ENCODE data around the gene NT5DC4.
A peak's percentile ranks its signal among the peaks of the same experiment; 100 is the strongest.

The NT5DC4 gene

DNA sequence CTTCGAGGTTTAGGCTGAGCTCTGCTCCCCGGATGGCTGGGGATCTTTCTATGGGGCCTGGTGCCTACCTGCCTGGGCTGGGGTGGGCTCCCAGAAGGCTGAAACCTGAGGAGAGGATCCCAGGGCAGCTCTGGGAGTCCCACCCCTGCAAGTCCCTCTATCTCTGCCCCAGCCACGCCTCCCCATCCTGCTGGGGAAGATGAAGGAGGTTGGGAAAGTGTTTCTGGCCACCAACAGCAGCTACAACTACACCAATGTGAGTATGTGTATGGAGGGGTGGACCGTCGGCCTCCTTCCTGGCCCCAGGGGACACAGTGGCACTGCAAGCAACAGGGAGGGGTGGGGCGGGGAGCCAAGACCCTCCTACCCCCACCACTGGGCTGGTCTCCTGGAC is 2.7 kb downstream of the NT5DC4 start:
- DNase-seq (ENCODE audit: low read depth in 2 of 2), result no peak

GRCh38 chr2:112723995-112724394 is 3.2 kb downstream of the NT5DC4 start:
- DNase-seq (ENCODE audit: low read depth in 2 of 2), result no peak

DNA sequence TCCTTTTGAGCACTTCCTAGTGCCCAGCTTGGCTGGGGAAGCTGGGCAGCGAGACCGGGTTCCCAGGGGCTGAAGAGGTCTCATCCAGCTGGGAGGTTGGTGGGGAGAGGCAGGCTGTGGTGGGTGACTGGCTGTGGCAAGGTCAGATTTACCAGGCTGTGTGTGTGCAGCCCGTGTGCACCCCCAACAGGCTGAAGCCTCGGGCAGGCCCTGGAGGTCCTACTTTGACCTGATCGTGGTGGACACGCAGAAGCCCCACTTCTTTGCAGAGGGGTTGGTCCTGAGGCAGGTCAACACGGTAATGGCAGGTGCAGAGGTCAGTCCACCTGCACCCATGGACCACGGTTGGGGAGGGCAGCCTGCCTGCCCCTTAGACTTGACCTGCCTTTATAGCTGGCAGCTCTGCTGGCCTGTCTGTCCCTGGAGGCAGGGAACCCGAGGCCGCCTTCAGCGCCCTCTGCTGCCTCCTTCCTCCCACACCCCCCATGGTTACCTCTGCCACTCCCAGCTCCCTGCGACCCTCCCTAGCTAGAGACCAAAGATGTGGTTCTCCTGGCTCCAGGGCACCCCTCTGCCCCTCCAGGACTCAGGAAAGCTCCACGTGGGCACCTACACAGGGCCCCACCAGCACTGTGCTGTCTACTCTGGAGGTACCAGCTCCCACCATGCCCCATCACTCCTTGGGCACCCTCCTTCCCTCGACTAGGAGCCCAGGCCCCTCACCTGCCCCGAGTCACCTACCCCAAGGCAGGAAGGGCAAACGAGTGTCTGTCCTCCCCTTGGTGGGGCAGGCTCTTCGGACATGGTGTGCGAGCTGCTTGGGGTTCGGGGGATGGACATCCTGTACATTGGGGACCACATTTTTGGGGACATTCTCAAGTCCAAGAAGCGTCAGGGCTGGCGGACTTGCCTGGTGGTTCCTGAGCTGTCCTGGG is 4.0 kb downstream of the NT5DC4 start:
- no peak for DNase-seq (ENCODE audit: low read depth in 2 of 2)

- no peak for DNase-seq (ENCODE audit: low read depth in 2 of 2)
Measured at GRCh38 chr2:112725545-112726457, 5.0 kb downstream of the NT5DC4 start.

DNA sequence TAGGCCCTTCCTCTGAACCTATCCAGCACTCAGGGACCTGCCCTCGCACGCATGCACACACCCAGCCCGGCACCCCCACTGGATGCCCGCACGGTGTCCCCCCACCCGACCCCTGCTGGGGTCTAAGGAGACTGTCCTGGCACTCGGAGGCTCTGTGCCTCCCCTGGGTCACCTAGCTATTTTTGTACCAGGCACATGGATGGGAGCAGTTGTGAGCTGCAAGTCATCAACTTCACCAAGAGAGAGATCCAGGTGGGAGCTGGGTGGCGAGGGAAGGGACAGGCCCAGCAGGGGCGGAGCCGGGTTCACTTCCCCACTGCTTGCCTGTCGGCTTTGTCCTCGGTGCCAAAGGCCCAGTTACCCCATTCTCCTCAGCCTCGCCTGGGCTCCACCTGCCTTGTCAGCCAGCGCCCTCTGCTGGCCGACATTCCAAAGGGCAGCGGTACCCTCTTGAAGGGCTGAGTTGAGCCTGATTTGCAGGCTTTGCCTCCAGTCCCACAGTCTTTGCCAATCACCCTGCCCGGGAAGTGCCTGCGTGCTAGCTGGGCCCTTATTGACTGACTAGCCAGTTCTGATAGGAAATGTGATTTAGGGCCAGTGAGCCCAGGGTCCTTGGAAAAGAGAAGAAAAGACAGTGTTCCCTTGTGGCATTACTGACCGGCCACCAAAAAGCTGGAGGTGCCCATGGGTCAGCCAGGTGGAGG is 5.8 kb downstream of the NT5DC4 start:
- peak; percentile 71 to 84 for DNase-seq (ENCODE audit: low read depth in 2 of 2)

DNA sequence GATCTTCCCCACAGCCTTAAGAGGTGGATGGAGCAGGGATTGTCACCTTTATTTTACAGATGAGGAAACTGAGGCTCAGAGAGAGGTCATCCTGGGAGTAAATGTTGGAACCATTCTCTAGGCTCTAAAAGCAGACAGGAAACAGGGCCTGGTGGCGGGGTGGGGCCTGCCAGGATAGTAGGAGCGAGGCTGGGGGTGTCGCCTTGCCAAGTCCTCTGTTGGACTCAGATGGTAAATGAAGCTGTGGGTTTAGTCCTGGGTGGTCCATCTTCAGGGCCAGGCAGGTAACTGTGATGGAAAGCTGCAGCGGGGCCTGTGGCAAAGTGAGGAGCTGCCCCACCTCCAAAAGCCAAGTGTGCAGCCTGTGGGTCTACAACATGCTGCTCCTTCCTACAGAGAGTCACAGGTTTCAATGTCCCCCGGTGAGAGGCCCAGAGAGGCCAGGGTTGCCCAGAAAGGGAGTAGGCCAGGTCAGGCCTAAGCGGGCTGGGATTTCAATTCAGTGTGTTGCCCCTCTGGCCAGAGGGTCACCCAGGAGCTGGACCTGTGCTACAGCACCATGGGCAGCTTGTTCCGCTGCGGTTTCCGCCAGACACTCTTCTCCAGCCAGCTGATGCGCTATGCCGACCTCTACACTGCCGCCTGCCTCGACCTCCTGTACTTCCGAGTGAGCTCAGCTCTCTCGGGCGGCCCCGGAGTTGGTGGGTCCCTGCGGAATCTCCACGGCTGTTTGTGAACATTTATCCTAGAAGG is 6.6 kb downstream of the NT5DC4 start:
- DNase-seq (ENCODE audit: low read depth in 2 of 2), result no peak

- no peak for DNase-seq (ENCODE audit: low read depth in 2 of 2)
Measured at GRCh38 chr2:112728029-112728362, 7.2 kb downstream of the NT5DC4 start.

- DNase-seq (ENCODE audit: low read depth in 2 of 2), result no peak
Measured at GRCh38 chr2:112728378-112729175, 7.8 kb downstream of the NT5DC4 start.

DNA sequence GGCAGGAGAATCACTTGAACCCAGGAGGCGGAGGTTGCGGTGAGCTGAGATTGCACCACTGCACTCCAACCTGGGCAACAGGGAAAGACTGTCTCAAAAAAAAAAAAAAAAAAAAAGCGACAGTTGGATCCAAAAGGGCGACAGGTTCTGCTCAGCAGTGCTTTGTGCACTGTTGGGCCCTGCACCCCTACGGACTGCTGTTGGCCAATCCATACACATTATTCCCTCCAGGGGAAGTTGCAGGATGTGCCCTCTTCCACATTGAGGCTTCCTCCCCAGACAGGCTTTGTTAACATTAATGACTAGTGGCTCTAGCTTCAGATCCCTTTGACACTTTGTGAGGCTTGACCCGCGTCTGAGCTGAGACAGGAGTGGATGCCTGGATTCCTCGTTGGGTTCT is 9.4 kb downstream of the NT5DC4 start:
- DNase-seq (ENCODE audit: low read depth in 2 of 2), result no peak

- no peak for DNase-seq (ENCODE audit: low read depth in 2 of 2)
Measured at GRCh38 chr2:112730791-112731190, 10.0 kb downstream of the NT5DC4 start.

DNA sequence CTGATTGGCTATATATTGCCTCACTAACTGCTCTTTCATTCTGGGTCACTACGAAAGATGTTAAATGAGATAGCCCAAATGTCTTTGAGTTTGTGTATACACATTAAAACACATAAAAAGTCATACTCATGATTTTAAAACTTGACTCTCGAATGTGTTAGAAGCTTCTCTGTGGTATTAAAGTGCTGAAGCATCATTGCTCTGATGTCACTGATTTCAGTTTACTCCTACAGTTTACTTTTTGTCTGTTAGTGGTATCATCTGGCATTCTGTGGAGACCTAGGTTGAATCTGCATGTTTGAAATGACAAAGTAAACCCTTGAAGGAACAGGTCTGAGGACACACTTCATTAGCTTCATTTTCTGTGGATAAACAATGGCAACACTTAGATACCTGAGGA is 10.7 kb downstream of the NT5DC4 start:
- DNase-seq (ENCODE audit: low read depth in 2 of 2), result no peak

DNA sequence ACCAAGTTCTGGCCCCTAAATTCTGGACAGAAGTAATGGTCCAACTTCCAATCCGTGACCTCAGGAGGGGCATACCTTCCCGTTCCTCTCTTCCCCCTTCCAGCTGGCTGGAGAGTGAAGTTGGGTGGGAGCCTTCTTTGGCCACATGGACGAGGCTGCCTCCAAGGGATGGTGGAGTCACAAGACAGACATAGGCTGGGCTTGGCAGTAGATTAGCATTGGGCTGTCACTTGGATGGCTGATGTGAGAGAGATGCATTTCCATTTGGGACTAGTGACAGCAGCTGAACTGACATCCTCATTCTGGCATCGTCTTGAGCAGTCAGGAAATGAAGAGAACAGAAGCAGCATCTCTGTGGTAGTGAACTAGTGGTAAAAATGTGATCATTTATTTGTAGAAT is 12.6 kb downstream of the NT5DC4 start:
- DNase-seq (ENCODE audit: low read depth in 2 of 2), result no peak

DNA sequence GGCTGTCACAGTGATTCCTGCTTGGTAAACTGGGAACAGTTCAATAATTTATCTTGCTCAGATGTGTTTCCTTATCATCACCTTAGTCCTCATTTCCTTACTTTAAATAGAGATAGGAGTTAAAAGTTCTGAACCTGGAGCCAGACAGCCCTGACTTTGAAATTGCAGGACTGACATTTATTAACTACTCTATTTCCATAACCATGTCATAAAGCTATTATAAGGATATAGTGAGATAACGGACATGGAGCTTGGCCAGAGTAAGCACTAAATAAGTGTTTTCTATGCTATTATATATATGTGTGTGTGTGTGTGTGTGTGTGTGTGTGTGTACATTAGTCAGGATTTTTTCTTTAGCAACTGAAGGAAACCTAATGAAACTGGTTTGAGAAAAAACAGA is 13.1 kb downstream of the NT5DC4 start:
- no peak for DNase-seq (ENCODE audit: low read depth in 2 of 2)

DNA sequence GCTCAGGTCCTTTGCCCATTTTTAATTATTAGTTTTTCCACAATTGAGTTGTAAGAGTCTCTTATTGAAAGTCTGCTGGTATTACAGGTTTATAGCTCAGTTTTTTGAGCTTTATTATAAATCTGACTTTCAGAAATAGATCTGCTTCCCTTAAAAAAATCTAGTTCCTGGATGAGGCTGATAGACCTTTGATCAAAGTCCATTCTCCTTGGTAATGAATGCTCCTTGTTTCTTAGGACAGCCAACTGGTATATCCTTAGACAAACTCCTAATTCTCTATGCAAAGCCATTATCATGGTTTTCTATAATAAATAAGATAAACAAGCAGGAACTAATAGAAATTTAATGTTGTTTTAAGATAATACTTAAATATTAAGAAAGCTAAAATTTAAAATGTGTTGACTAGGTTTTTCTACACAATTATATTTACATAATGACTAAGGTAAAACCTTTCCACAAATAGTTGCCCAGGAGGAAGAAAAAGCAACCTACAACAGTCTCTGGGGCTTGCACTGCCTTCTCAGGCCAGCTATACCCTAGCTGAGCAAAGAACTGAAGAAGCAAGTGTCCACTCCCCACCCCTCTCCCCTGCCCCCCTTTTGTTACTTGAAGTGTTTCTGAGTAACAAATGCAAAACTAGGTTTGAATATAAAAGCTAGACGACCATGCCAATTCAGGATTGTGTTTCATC is 16.9 kb downstream of the NT5DC4 start:
- no peak for DNase-seq (ENCODE audit: low read depth in 2 of 2)

DNA sequence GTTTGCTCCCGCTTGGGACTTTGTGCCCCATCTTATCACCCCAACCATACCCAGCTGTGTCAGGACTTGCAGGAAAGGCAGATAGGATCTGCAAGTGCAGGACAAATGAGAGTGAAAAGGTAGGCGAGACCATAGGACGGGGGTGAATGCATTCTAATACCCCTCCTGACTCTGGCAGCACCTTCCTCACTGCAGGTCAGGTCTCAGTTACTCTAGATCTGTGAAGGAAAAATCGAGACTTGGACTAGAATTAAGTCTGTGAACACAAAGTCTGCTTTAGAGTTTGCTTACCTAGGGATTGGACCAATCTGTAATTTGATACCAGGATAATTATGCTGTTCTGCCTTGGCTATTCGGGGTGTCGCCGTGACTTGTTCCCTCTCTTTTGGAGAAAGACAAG is 19.7 kb downstream of the NT5DC4 start:
- DNase-seq (ENCODE audit: low read depth in 2 of 2), result no peak

- DNase-seq (ENCODE audit: low read depth in 2 of 2), result peak; percentile 70 to 81
Measured at GRCh38 chr2:112749755-112750559, 29.1 kb downstream of the NT5DC4 start.

- DNase-seq (ENCODE audit: low read depth in 2 of 2), result no peak
Measured at GRCh38 chr2:112750560-112750843, 29.7 kb downstream of the NT5DC4 start.

DNA sequence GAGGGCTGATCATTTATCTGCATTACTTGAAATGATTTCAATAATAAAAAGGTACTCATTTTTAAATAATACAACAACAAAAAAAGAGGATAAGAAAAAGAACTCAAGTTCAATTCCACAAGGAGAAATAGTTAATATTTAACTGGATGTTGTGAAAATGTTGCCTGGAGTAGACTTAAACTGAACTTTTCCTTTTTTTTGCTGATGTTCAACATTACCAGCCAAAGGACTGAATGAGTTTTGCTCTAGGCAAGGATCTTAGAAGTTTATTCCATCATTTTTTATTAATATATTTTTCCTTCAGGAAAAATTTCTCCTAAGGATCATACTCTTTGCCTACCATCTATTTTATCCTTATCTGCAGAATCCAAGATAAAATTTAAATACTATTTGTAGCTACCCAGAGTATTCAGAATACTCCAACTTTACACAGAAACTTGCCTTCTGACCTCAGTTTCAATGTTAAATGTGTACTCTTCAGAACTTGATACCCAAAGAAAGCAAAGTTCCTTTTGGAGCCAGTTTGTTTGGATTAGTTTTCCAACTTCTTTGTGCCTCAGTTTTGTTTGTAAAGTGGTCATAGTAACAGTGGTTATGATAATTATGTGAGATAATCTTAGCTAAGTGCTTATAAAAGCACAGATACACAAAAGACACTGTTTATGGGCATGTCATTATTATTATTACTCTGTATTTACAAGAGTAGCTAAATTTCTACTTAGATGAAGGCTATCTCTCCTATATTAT is 30.8 kb downstream of the NT5DC4 start:
- DNase-seq (ENCODE audit: low read depth in 2 of 2), result no peak

- DNase-seq (ENCODE audit: low read depth in 2 of 2), result no peak
Measured at GRCh38 chr2:112752667-112753066, 31.8 kb downstream of the NT5DC4 start.

All from stimulated activated CD4-positive, alpha-beta T cell treated with anti-CD3 and anti-CD28 coated beads, Interleukin-12 subunit alpha, Interleukin-12 subunit beta, amount 100 ng/mL, for 24 hours (primary cell).